ENCODE results near the gene SWI5. TPM values are rescaled to one million over a fixed set of nuclear protein-coding genes. Genes with fewer than 3 reads are reported as not detected.

The SWI5 gene
- total and polyA plus RNA-seq, 9 of the 15 experiments (the other 6 are each of a cell fraction or from before 2014, with no cell fraction given) = 62.8 to 133 (median 95.9) TPM

DNA sequence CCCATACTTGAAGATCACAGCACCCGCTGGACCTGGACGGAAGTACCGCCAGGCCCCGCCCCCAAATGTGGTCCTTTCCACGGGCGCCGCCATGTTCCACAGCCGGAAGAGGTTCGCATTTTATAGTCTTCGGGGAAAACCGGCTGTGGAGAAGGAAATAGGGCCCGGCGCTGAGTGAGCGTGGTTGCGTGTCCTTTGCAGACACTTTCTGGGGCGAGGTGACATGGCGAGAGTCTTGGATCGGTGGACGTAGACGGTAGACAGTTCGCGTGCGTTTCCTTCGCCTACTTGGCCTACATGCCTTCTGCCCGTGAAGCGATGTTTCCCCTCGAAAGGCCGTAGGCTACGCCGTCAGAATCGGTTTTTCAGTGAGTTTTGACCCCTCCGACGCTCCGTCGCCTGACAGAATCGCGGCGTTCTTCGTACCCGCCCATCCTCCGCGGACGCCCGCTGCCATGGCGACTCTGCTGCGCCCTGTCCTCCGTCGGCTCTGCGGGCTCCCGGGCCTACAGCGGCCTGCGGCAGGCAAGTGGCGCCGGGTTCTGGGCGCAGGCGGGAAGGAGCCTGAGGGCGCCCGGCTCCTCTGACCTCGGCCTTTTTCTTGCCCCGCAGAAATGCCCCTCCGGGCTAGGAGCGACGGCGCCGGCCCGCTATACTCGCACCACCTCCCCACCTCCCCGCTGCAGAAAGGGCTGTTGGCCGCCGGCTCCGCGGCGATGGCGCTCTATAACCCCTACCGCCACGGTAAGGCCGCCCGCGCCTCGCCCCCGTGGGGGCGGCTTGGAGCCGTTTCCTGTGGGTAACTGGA is 46.5 kb downstream of the SWI5 start, which contains the start of the genes COQ4 and TRUB2 (continued):
- TF ChIP-seq, protein P1, sequence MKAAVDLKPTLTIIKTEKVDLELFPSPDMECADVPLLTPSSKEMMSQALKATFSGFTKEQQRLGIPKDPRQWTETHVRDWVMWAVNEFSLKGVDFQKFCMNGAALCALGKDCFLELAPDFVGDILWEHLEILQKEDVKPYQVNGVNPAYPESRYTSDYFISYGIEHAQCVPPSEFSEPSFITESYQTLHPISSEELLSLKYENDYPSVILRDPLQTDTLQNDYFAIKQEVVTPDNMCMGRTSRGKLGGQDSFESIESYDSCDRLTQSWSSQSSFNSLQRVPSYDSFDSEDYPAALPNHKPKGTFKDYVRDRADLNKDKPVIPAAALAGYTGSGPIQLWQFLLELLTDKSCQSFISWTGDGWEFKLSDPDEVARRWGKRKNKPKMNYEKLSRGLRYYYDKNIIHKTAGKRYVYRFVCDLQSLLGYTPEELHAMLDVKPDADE (conservative IDR thresholded peaks at IDR 0.05; ENCODE audit: control insufficient read depth, low read depth, low read length) = no peak
- peak; percentile 95 for TF ChIP-seq TBP (optimal IDR thresholded peaks at IDR 0.05; ENCODE audit: low read depth, low read length)
- peak; percentile 74; the same call in 1 of the 2 replicates for TF ChIP-seq POLR2AphosphoS2 (IDR thresholded peaks at IDR 0.05; ENCODE audit: low read length)
- TF ChIP-seq ZFPM2 (CRISPR knock-in tag; IDR thresholded peaks at IDR 0.05) = peak; percentile 92
- TF ChIP-seq, protein P2, sequence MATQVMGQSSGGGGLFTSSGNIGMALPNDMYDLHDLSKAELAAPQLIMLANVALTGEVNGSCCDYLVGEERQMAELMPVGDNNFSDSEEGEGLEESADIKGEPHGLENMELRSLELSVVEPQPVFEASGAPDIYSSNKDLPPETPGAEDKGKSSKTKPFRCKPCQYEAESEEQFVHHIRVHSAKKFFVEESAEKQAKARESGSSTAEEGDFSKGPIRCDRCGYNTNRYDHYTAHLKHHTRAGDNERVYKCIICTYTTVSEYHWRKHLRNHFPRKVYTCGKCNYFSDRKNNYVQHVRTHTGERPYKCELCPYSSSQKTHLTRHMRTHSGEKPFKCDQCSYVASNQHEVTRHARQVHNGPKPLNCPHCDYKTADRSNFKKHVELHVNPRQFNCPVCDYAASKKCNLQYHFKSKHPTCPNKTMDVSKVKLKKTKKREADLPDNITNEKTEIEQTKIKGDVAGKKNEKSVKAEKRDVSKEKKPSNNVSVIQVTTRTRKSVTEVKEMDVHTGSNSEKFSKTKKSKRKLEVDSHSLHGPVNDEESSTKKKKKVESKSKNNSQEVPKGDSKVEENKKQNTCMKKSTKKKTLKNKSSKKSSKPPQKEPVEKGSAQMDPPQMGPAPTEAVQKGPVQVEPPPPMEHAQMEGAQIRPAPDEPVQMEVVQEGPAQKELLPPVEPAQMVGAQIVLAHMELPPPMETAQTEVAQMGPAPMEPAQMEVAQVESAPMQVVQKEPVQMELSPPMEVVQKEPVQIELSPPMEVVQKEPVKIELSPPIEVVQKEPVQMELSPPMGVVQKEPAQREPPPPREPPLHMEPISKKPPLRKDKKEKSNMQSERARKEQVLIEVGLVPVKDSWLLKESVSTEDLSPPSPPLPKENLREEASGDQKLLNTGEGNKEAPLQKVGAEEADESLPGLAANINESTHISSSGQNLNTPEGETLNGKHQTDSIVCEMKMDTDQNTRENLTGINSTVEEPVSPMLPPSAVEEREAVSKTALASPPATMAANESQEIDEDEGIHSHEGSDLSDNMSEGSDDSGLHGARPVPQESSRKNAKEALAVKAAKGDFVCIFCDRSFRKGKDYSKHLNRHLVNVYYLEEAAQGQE (IDR thresholded peaks at IDR 0.05; ENCODE audit: borderline replicate concordance) = no peak
- TF ChIP-seq, protein P2 (CRISPR knock-in tag; IDR thresholded peaks at IDR 0.05; ENCODE audit: low read depth) = peak; percentile 81
- no peak for TF ChIP-seq ZNF124 (CRISPR knock-in tag; IDR thresholded peaks at IDR 0.05)
- peak; percentile 89; the same call in 1 of the 2 replicates for TF ChIP-seq KLF6 (CRISPR knock-in tag; IDR thresholded peaks at IDR 0.05; ENCODE audit: borderline replicate concordance)
- TF ChIP-seq SPI1 (IDR thresholded peaks at IDR 0.05; ENCODE audit: borderline replicate concordance, low read depth, low read length) = peak; percentile 67
- TF ChIP-seq, protein P3, sequence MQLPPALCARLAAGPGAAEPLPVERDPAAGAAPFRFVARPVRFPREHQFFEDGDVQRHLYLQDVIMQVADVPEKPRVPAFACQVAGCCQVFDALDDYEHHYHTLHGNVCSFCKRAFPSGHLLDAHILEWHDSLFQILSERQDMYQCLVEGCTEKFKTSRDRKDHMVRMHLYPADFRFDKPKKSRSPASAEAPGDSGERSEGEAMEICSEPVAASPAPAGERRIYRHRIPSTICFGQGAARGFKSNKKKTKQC (CRISPR knock-in tag; IDR thresholded peaks at IDR 0.05) = no peak
- 0 out of 2 replicates have a peak, but pooled peaks have one; percentile 24 for TF ChIP-seq HMG20A (CRISPR knock-in tag; conservative IDR thresholded peaks at IDR 0.05)
- no peak for TF ChIP-seq TEAD4 (IDR thresholded peaks at IDR 0.05; ENCODE audit: low read length)
- no peak for TF ChIP-seq TEAD4 (CRISPR knock-in tag; IDR thresholded peaks at IDR 0.05; ENCODE audit: borderline replicate concordance)
- no peak for TF ChIP-seq ELF2 (CRISPR knock-in tag; IDR thresholded peaks at IDR 0.05)
- TF ChIP-seq ZNF75A (CRISPR knock-in tag; IDR thresholded peaks at IDR 0.05) = peak; percentile 69
- TF ChIP-seq SMAD3 (CRISPR knock-in tag; conservative IDR thresholded peaks at IDR 0.05) = peak; percentile 90
- TF ChIP-seq NFRKB (IDR thresholded peaks at IDR 0.05; ENCODE audit: low read depth) = no peak
- no peak for TF ChIP-seq ZBTB7A (IDR thresholded peaks at IDR 0.05; ENCODE audit: borderline replicate concordance, control insufficient read depth, low read depth, low read length)
- no peak for TF ChIP-seq KDM1A (IDR thresholded peaks at IDR 0.05)
